Uterus (tissue), 2 donors: ENCODE measurements around the gene CCDC198.

Source experiments
- CTCF ChIP-seq, 4 experiments: fragments of 200-600 bp in 2 of 4; fragments of 450-650 bp in 2 of 4; sonication (generic) in 2 of 4; IDR thresholded peaks; one replicate each; pipeline ENCODE4 v1.5.1; 2016 to 2019; ENCODE audit warnings: antibody characterized with exemption in 4 of 4, mild to moderate bottlenecking in 2 of 4, moderate library complexity in 1 of 4
- POLR2A ChIP-seq, 2 donors: fragments of 450-650 bp; IDR thresholded peaks; one replicate each; pipeline ENCODE4 v1.6.1; 2016; ENCODE audit warnings: antibody characterized with exemption in 2 of 2, mild to moderate bottlenecking in 1 of 2, moderate library complexity in 1 of 2

- TF ChIP-seq CTCF (IDR thresholded peaks at IDR 0.05) (no peak), POLR2A (IDR thresholded peaks at IDR 0.05) (no peak)
Observed at GRCh38 chr14:57508756-57509155, 15.1 kb upstream of the CCDC198 start.
